ENCODE results near the gene TCERG1. TPM values are rescaled to one million over a fixed set of nuclear protein-coding genes. Genes with fewer than 3 reads are reported as not detected.

TCERG1 gene
- total and polyA plus RNA-seq, 9 of the 15 experiments (the other 6 are each of a cell fraction or from before 2014, with no cell fraction given): 50.3 to 148 (median 119) TPM

DNA sequence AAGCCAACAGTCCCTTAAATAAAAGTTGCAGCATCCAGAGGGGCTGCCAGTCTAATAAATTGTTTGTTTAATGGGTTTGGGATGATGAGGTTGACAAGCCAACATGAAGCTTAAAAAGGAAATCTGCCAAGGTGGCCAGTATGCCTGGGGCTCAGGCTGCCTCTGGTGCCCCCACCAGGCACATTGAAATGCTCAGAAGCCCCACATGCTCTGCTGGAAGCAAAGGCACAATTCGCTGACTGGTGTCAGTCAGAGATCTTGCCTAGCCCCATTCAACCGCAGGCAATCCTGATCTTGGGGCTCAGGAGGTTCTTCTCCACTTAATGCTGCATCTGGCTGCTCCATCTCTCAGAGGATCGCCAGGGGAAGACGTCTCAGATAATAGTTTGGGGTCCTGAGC, 44.2 kb upstream of the TCERG1 start:
- ChIA-PET POLR2A (no interaction called here), CTCF (ENCODE audit: low intra/inter-chr PET ratio) (no interaction called here)
- intact Hi-C loops (cut with micrococcal nuclease) (no loop called here), in situ Hi-C loops (cut with MboI) (no loop called here)
- FAIRE-seq (no peak), DNase-seq (ENCODE audit: extremely low read depth in 1 of 4, low spot score in 3 of 4) (no peak), ATAC-seq (no peak)
- peaks cover 4 to 37% of the 10 kb centered on the region in 2 experiments; a peak in 3 of 5 replicates for H3K27me3 ChIP-seq (ENCODE audit: control insufficient read depth in 2 of 2, insufficient read depth in 2 of 2, low read length in 2 of 2)
- H3K36me3 ChIP-seq (ENCODE audit: control insufficient read depth, insufficient read depth, low read length): no peaks in the 10 kb centered on the region
- no peak for TF ChIP-seq ELF4 (CRISPR knock-in tag; IDR thresholded peaks at IDR 0.05)
- TF ChIP-seq ZFP36 (IDR thresholded peaks at IDR 0.05; ENCODE audit: low read depth, low read length, partially characterized antibody): no peak
- TF ChIP-seq ZNF551 (CRISPR knock-in tag; IDR thresholded peaks at IDR 0.05): no peak
- no peak for TF ChIP-seq MIER1 (IDR thresholded peaks at IDR 0.05; ENCODE audit: low read depth)
- TF ChIP-seq GABPB1 (CRISPR knock-in tag; IDR thresholded peaks at IDR 0.05): no peak
- no peak for TF ChIP-seq SRSF9 (IDR thresholded peaks at IDR 0.05; ENCODE audit: borderline replicate concordance, low read depth, low read length)
- no peak for TF ChIP-seq YY1 (IDR thresholded peaks at IDR 0.05; ENCODE audit: borderline replicate concordance in 1 of 3, control insufficient read depth in 1 of 3, extremely low read depth in 1 of 3, insufficient read depth in 3 of 3, insufficient read length in 1 of 3, insufficient replicate concordance in 2 of 3, low read depth in 1 of 3, low read length in 2 of 3)
- TF ChIP-seq, protein P1, sequence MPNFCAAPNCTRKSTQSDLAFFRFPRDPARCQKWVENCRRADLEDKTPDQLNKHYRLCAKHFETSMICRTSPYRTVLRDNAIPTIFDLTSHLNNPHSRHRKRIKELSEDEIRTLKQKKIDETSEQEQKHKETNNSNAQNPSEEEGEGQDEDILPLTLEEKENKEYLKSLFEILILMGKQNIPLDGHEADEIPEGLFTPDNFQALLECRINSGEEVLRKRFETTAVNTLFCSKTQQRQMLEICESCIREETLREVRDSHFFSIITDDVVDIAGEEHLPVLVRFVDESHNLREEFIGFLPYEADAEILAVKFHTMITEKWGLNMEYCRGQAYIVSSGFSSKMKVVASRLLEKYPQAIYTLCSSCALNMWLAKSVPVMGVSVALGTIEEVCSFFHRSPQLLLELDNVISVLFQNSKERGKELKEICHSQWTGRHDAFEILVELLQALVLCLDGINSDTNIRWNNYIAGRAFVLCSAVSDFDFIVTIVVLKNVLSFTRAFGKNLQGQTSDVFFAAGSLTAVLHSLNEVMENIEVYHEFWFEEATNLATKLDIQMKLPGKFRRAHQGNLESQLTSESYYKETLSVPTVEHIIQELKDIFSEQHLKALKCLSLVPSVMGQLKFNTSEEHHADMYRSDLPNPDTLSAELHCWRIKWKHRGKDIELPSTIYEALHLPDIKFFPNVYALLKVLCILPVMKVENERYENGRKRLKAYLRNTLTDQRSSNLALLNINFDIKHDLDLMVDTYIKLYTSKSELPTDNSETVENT (CRISPR knock-in tag; IDR thresholded peaks at IDR 0.05): no peak
- no peak for TF ChIP-seq ZBTB7A (IDR thresholded peaks at IDR 0.05; ENCODE audit: borderline replicate concordance, control insufficient read depth, low read depth, low read length)
- no peak for TF ChIP-seq POU5F1 (IDR thresholded peaks at IDR 0.05; ENCODE audit: borderline replicate concordance, low read depth, low read length, partially characterized antibody)
- no peak for TF ChIP-seq ZNF436 (CRISPR knock-in tag; IDR thresholded peaks at IDR 0.05)
- TF ChIP-seq, protein P2, sequence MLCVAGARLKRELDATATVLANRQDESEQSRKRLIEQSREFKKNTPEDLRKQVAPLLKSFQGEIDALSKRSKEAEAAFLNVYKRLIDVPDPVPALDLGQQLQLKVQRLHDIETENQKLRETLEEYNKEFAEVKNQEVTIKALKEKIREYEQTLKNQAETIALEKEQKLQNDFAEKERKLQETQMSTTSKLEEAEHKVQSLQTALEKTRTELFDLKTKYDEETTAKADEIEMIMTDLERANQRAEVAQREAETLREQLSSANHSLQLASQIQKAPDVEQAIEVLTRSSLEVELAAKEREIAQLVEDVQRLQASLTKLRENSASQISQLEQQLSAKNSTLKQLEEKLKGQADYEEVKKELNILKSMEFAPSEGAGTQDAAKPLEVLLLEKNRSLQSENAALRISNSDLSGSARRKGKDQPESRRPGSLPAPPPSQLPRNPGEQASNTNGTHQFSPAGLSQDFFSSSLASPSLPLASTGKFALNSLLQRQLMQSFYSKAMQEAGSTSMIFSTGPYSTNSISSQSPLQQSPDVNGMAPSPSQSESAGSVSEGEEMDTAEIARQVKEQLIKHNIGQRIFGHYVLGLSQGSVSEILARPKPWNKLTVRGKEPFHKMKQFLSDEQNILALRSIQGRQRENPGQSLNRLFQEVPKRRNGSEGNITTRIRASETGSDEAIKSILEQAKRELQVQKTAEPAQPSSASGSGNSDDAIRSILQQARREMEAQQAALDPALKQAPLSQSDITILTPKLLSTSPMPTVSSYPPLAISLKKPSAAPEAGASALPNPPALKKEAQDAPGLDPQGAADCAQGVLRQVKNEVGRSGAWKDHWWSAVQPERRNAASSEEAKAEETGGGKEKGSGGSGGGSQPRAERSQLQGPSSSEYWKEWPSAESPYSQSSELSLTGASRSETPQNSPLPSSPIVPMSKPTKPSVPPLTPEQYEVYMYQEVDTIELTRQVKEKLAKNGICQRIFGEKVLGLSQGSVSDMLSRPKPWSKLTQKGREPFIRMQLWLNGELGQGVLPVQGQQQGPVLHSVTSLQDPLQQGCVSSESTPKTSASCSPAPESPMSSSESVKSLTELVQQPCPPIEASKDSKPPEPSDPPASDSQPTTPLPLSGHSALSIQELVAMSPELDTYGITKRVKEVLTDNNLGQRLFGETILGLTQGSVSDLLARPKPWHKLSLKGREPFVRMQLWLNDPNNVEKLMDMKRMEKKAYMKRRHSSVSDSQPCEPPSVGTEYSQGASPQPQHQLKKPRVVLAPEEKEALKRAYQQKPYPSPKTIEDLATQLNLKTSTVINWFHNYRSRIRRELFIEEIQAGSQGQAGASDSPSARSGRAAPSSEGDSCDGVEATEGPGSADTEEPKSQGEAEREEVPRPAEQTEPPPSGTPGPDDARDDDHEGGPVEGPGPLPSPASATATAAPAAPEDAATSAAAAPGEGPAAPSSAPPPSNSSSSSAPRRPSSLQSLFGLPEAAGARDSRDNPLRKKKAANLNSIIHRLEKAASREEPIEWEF (CRISPR knock-in tag; IDR thresholded peaks at IDR 0.05): no peak
- H2AFZ ChIP-seq (ENCODE audit: low read depth, low read length): no peak overlapping the region
- H3K79me2 ChIP-seq (ENCODE audit: control insufficient read depth, insufficient read depth, low read length): no peaks in the 10 kb centered on the region
- no peaks in the 10 kb centered on the region for H3K9me3 ChIP-seq (replicated peaks; ENCODE audit: control insufficient read depth, insufficient read depth, low read depth, low read length)
- no peaks in the 10 kb centered on the region for H3K4me1 ChIP-seq (replicated peaks in 1 of 2; ENCODE audit: control insufficient read depth in 2 of 2, insufficient read depth in 2 of 2, low read length in 2 of 2)
- no peaks in the 10 kb centered on the region for H3K9me1 ChIP-seq (ENCODE audit: control insufficient read depth, insufficient read depth, low read length)
- no peak overlapping the region for H3K27ac ChIP-seq (ENCODE audit: extremely low read depth, low read depth, low read length)
- no peak overlapping the region for H3K9ac ChIP-seq (ENCODE audit: insufficient read depth in 1 of 2, low read depth in 2 of 2, low read length in 2 of 2)
- BruUV-seq (replicated peaks): no TSS peak
- 0% methylated on average over 4 of the region's 4 CpGs for WGBS (ENCODE audit: insufficient coverage, low coverage, missing lambda C conversion rate)
- no peak overlapping the region for H3K4me2 ChIP-seq (ENCODE audit: insufficient read depth, low read length)
- no peak overlapping the region for H3K4me3 ChIP-seq
- H4K20me1 ChIP-seq (replicated peaks; ENCODE audit: control insufficient read depth, insufficient read depth, low read length): no peaks in the 10 kb centered on the region
